SK-N-SH (cell line): ENCODE measurements around the gene CCRL2. TPM values are rescaled to one million over a fixed set of nuclear protein-coding genes. Genes with fewer than 3 reads are reported as not detected.

Experiments used
- CTCF ChIA-PET: fragments of 300-600, 350-600 bp; formaldehyde crosslinking; extraction: SDS; loops from one replicate; lab custom pipeline; 2021; lab: Yijun Ruan, JAX
- POLR2A ChIA-PET: fragments of 350-600 bp; sonication (Branson Sonifier 250); formaldehyde crosslinking; extraction: SDS; loops from one replicate; lab custom pipeline; 2020; ENCODE audit warnings: antibody characterized with exemption, inconsistent platforms; lab: Yijun Ruan, JAX
- DNase-seq: peaks from one replicate; pipeline ENCODE4 v3.0.0; 2012
- H2AFZ ChIP-seq: fragments of 200-600 bp; sonication (generic); 2 replicates; pipeline ENCODE4 v1.8.1; 2016; ENCODE audit warnings: antibody characterized with exemption, mild to moderate bottlenecking, low read depth
- H3F3A ChIP-seq: fragments of 200-600 bp; sonication (generic); replicated peaks from 2 replicates; pipeline ENCODE3; 2016; ENCODE audit warnings: antibody characterized with exemption, mild to moderate bottlenecking; ENCODE audit not compliant: insufficient read depth
- H3K27ac ChIP-seq, 2 experiments: fragments of 200-500 bp in 1 of 2; fragments of 200-600 bp in 1 of 2; sonication (Bioruptor generic) in 1 of 2; sonication (generic), shearing (Covaris generic) in 1 of 2; 2 replicates each; pipeline versions ENCODE4 v1.5.1 to v1.6.1; 2014 to 2016; ENCODE audit warnings: low read depth in 2 of 2, inconsistent platforms in 1 of 2, low read length in 1 of 2, mild to moderate bottlenecking in 1 of 2, mixed read lengths in 1 of 2
- H3K27me3 ChIP-seq: fragments of 200-600 bp; sonication (generic), shearing (Covaris generic); 2 replicates; pipeline ENCODE4 v1.6.1; 2016; ENCODE audit warnings: mixed run types; ENCODE audit not compliant: insufficient read depth
- H3K36me3 ChIP-seq, 2 experiments: fragments of 200-500 bp in 1 of 2; fragments of 200-600 bp in 1 of 2; sonication (Bioruptor generic) in 1 of 2; sonication (generic) in 1 of 2; replicated peaks in 1 of 2; 2 replicates each; pipeline versions ENCODE3 to v1.5.1; 2014 to 2016; ENCODE audit warnings: low read length in 1 of 2, mild to moderate bottlenecking in 1 of 2; ENCODE audit not compliant: insufficient read depth in 2 of 2, control insufficient read depth in 1 of 2
- H3K4me1 ChIP-seq, 2 experiments: fragments of 200-500 bp in 1 of 2; fragments of 200-600 bp in 1 of 2; sonication (Bioruptor generic) in 1 of 2; sonication (generic), shearing (Covaris generic) in 1 of 2; 2 replicates each; pipeline versions ENCODE4 v1.5.1 to v1.6.1; 2014 to 2016; ENCODE audit warnings: low read depth in 1 of 2, low read length in 1 of 2, mixed run types in 1 of 2; ENCODE audit not compliant: insufficient read depth in 2 of 2, control insufficient read depth in 1 of 2
- H3K4me2 ChIP-seq: fragments of 200-600 bp; sonication (generic), shearing (Covaris generic); 2 replicates; pipeline ENCODE4 v1.6.1; 2017; ENCODE audit warnings: mixed run types
- H3K4me3 ChIP-seq, 2 experiments: fragments of 200-500 bp in 1 of 2; fragments of 200-600 bp in 1 of 2; sonication (Bioruptor generic) in 1 of 2; sonication (generic), shearing (Covaris generic) in 1 of 2; 2 replicates each; pipeline versions ENCODE4 v1.5.1 to v1.8.1; 2014 to 2016; ENCODE audit warnings: low read depth in 2 of 2, inconsistent platforms in 1 of 2, low read length in 1 of 2, mild to moderate bottlenecking in 1 of 2, mixed read lengths in 1 of 2, moderate library complexity in 1 of 2
- H3K79me2 ChIP-seq: fragments of 200-600 bp; sonication (generic); 2 replicates; pipeline ENCODE4 v1.8.1; 2017; ENCODE audit warnings: mild to moderate bottlenecking; ENCODE audit not compliant: insufficient read depth
- H3K9ac ChIP-seq: fragments of 200-600 bp; sonication (generic); 2 replicates; pipeline ENCODE4 v1.6.1; 2017; ENCODE audit warnings: mixed run types
- H3K9me2 ChIP-seq: fragments of 200-600 bp; sonication (generic); 2 replicates; pipeline ENCODE4 v1.6.1; 2017; ENCODE audit warnings: mixed run types
- H3K9me3 ChIP-seq: fragments of 200-600 bp; sonication (generic); 2 replicates; pipeline ENCODE4 v1.6.1; 2017; ENCODE audit warnings: mixed run types, mild to moderate bottlenecking, moderate library complexity
- H4K20me1 ChIP-seq: fragments of 200-600 bp; sonication (generic); 2 replicates; pipeline ENCODE4 v1.6.1; 2017; ENCODE audit warnings: mild to moderate bottlenecking, mixed run types; ENCODE audit not compliant: insufficient read depth
- CTCF ChIP-seq: fragments of 200-600 bp; sonication (generic); IDR thresholded peaks from 2 replicates; pipeline ENCODE4 v1.6.1; 2017; ENCODE audit warnings: antibody characterized with exemption, mild to moderate bottlenecking, moderate library complexity
- ELF1 ChIP-seq: IDR thresholded peaks from 2 replicates; pipeline ENCODE4 v1.4.0; 2012
- FOSL2 ChIP-seq: IDR thresholded peaks from 2 replicates; pipeline ENCODE4 v1.4.0; 2012; ENCODE audit warnings: low read depth, mild to moderate bottlenecking, moderate library complexity, borderline replicate concordance
- FOXM1 ChIP-seq: IDR thresholded peaks from 2 replicates; pipeline ENCODE4 v1.4.0; 2012; ENCODE audit warnings: low read depth, mild to moderate bottlenecking
- GATA2 ChIP-seq: sonication (generic); formaldehyde crosslinking; IDR thresholded peaks from 2 replicates; pipeline ENCODE4 v1.5.0; 2020; ENCODE audit warnings: mild to moderate bottlenecking, missing genetic modification reagents
- MAX ChIP-seq: IDR thresholded peaks from 2 replicates; pipeline ENCODE4 v1.4.0; 2012; ENCODE audit warnings: low read depth
- MXI1 ChIP-seq: IDR thresholded peaks from 2 replicates; pipeline ENCODE4 v1.6.1; 2012; ENCODE audit warnings: mild to moderate bottlenecking, low read depth, low read length, improper control_type of control experiment
- NFIC ChIP-seq: IDR thresholded peaks from 2 replicates; pipeline ENCODE4 v1.4.0; 2012; ENCODE audit warnings: borderline replicate concordance
- NRF1 ChIP-seq: IDR thresholded peaks from 2 replicates; pipeline ENCODE4 v1.6.1; 2012; ENCODE audit warnings: low read depth, mild to moderate bottlenecking, low read length
- PBX3 ChIP-seq: IDR thresholded peaks from 2 replicates; pipeline ENCODE4; 2012
- POLR2AphosphoS5 ChIP-seq: IDR thresholded peaks from 2 replicates; pipeline ENCODE4 v1.6.1; 2012; ENCODE audit warnings: low read depth, low read length
- RCOR1 ChIP-seq: fragments of 150-350 bp; IDR thresholded peaks from 2 replicates; pipeline ENCODE4 v1.6.1; 2017; ENCODE audit warnings: antibody characterized with exemption, low read length
- REST ChIP-seq: IDR thresholded peaks from 2 replicates; pipeline ENCODE4 v1.6.1; 2012; ENCODE audit warnings: mild to moderate bottlenecking, low read depth, low read length, moderate library complexity
- RXRA ChIP-seq: IDR thresholded peaks from 2 replicates; pipeline ENCODE4 v1.4.0; 2012; ENCODE audit warnings: low read depth, mild to moderate bottlenecking, borderline replicate concordance
- SMC3 ChIP-seq: IDR thresholded peaks from 2 replicates; pipeline ENCODE4 v1.6.1; 2012; ENCODE audit warnings: low read depth, low read length, improper control_type of control experiment
- TEAD4 ChIP-seq: IDR thresholded peaks from 2 replicates; pipeline ENCODE4 v1.4.0; 2012; ENCODE audit warnings: mild to moderate bottlenecking, borderline replicate concordance; ENCODE audit not compliant: insufficient read depth
- USF2 ChIP-seq: fragments of 150-350 bp; IDR thresholded peaks from 2 replicates; pipeline ENCODE4 v1.6.1; 2017; ENCODE audit warnings: antibody characterized with exemption, low read length, low read depth, borderline replicate concordance
- YY1 ChIP-seq: IDR thresholded peaks from 2 replicates; pipeline ENCODE4 v1.4.0; 2012; ENCODE audit warnings: low read depth, mild to moderate bottlenecking
- WGBS: methylation state at CpG from one replicate; pipeline ENCODE4 v1.1.6; 2017; ENCODE audit warnings: low lambda C conversion rate; 5-methylcytosine and 5-hydroxymethylcytosine counted together
- polyA plus RNA-seq, 3 experiments: library from polyadenylated mRNA; depleted of rRNA; stranded (reverse); fragments of >200 nt; gene quantifications; 2 replicates each; pipeline ENCODE4 v1.2.3, GENCODE V29; 2012

The CCRL2 gene
- polyA plus RNA-seq, 1 of the 3 experiments (the other 2 are of a cell fraction): not detected

- peaks cover 42% of the 10 kb centered on the region for H3K27me3 ChIP-seq
- no peaks in the 10 kb centered on the region for H3K9me3 ChIP-seq
- no peaks in the 10 kb centered on the region for H3K79me2 ChIP-seq
- H2AFZ ChIP-seq: no peak overlapping the region
- H3K4me3 ChIP-seq: no peak overlapping the region
- H3K27ac ChIP-seq: no peak overlapping the region
- H3K9me2 ChIP-seq: no peaks in the 10 kb centered on the region
- POLR2A ChIA-PET: no interaction called here
- H3K4me1 ChIP-seq: no peaks in the 10 kb centered on the region
- DNase-seq: no peak
- no peak for TF ChIP-seq GATA2 (CRISPR knock-in tag)
- TF ChIP-seq RCOR1: no peak
- TF ChIP-seq NRF1: no peak
- TF ChIP-seq MXI1: no peak
- TF ChIP-seq PBX3: no peak
- TF ChIP-seq RXRA: no peak
- TF ChIP-seq YY1: no peak
- TF ChIP-seq POLR2AphosphoS5: no peak
- TF ChIP-seq SMC3: no peak
- no peak for TF ChIP-seq ELF1
- no peak for TF ChIP-seq CTCF
- TF ChIP-seq, all 33 proteins: peak for 0
- Histone ChIP-seq H3K9ac (no peak overlapping the region), H3K4me2 (no peak overlapping the region), H3F3A (peaks cover 3% of the 10 kb centered on the region), H4K20me1 (no peaks in the 10 kb centered on the region), H3K36me3 (no peaks in the 10 kb centered on the region)
- CTCF ChIA-PET: interaction anchor here (1.6 kb wide), 1 partner anchor 436 kb away, joined by 5 read pairs; no protein-coding TSS in a partner anchor
- 0% methylated on average over 3 of the region's 3 CpGs for WGBS
Observed at GRCh38 chr3:46374755-46375154, 32.3 kb upstream of the CCRL2 start.

- POLR2A ChIA-PET: no interaction called here
- CTCF ChIA-PET: interaction anchor here (1.6 kb wide), 1 partner anchor 436 kb away, joined by 5 read pairs; no protein-coding TSS in a partner anchor
- 0% methylated on average over 2 of the region's 2 CpGs for WGBS
- TF ChIP-seq MAX (no peak), FOXM1 (no peak), USF2 (no peak), FOSL2 (no peak), CTCF (no peak), TEAD4 (no peak), MXI1 (no peak), NFIC (no peak), REST (no peak), GATA2 (CRISPR knock-in tag) (no peak)
Observed at GRCh38 chr3:46375218-46375617, 31.8 kb upstream of the CCRL2 start.

More at GRCh38 chr3:46375218-46375617, 31.8 kb upstream of the CCRL2 start:
- no peak overlapping the region for H3K4me3 ChIP-seq
- peaks cover 3% of the 10 kb centered on the region for H3F3A ChIP-seq
- H3K9me3 ChIP-seq: no peaks in the 10 kb centered on the region
- H3K4me2 ChIP-seq: no peak overlapping the region
- no peaks in the 10 kb centered on the region for H3K9me2 ChIP-seq
- no peaks in the 10 kb centered on the region for H3K4me1 ChIP-seq
- H3K9ac ChIP-seq: no peak overlapping the region
- no peaks in the 10 kb centered on the region for H3K79me2 ChIP-seq
- DNase-seq: no peak
- peaks cover 42% of the 10 kb centered on the region for H3K27me3 ChIP-seq
- no peaks in the 10 kb centered on the region for H4K20me1 ChIP-seq
- no peak overlapping the region for H2AFZ ChIP-seq
- no peaks in the 10 kb centered on the region for H3K36me3 ChIP-seq
- no peak overlapping the region for H3K27ac ChIP-seq
